GM23338 (cell line): ENCODE data around the gene PCSK5. TPM values are rescaled to one million over a fixed set of nuclear protein-coding genes. Genes with fewer than 3 reads are reported as not detected.

ENCODE experiments used
- ATAC-seq: fragments of 200-7000 bp; cut with Tn5 transposase; 3 replicates; pipeline ENCODE4 v1.9.1; 2020
- DNase-seq: peaks from one replicate; pipeline ENCODE4 v3.0.0-alpha.2; 2015; ENCODE audit warnings: low spot score
- H2AFZ ChIP-seq: fragments of 200-600 bp; sonication (generic); 2 replicates; pipeline ENCODE4 v1.8.0; 2016; ENCODE audit warnings: antibody characterized with exemption, mild to moderate bottlenecking, moderate library complexity
- H3F3A ChIP-seq: fragments of 200-600 bp; sonication (generic); replicated peaks from 2 replicates; pipeline ENCODE4 v1.8.0; 2017; ENCODE audit warnings: antibody characterized with exemption, mixed run types, low read depth
- H3K27ac ChIP-seq: fragments of 200-600 bp; sonication (generic); 2 replicates; pipeline ENCODE4 v1.6.1; 2016; ENCODE audit warnings: low read depth
- H3K27me3 ChIP-seq: fragments of 200-600 bp; sonication (generic); 2 replicates; pipeline ENCODE4 v1.8.0; 2016; ENCODE audit warnings: mild to moderate bottlenecking, mixed run types, moderate library complexity; ENCODE audit not compliant: insufficient read depth
- H3K36me3 ChIP-seq: fragments of 200-600 bp; sonication (generic); 2 replicates; pipeline ENCODE4 v1.8.0; 2016; ENCODE audit warnings: mild to moderate bottlenecking; ENCODE audit not compliant: insufficient read depth
- H3K4me1 ChIP-seq: fragments of 200-600 bp; sonication (generic); 2 replicates; pipeline ENCODE4 v1.8.0; 2016; ENCODE audit warnings: mild to moderate bottlenecking, moderate library complexity; ENCODE audit not compliant: insufficient read depth
- H3K4me2 ChIP-seq: fragments of 200-600 bp; sonication (generic); 2 replicates; pipeline ENCODE4 v1.7.1; 2017; ENCODE audit warnings: mixed run types
- H3K4me3 ChIP-seq: fragments of 200-600 bp; sonication (generic); 2 replicates; pipeline ENCODE4 v1.6.1; 2016; ENCODE audit warnings: mixed run types
- H3K79me2 ChIP-seq: fragments of 200-600 bp; sonication (generic); replicated peaks from 2 replicates; pipeline ENCODE4 v1.8.0; 2017; ENCODE audit warnings: mild to moderate bottlenecking; ENCODE audit not compliant: insufficient read depth
- H3K9me2 ChIP-seq: fragments of 200-600 bp; sonication (generic); 2 replicates; pipeline ENCODE4 v1.8.0; 2017; ENCODE audit not compliant: insufficient read depth
- H4K20me1 ChIP-seq: fragments of 200-600 bp; sonication (generic); replicated peaks from 2 replicates; pipeline ENCODE4 v1.8.0; 2017; ENCODE audit warnings: mild to moderate bottlenecking; ENCODE audit not compliant: insufficient read depth
- H3K27ac Mint-ChIP-seq: 2 replicates; pipeline ENCODE4 v1.8.0; 2020; ENCODE audit warnings: inconsistent platforms, mild to moderate bottlenecking, moderate library complexity, mixed read lengths
- H3K27me3 Mint-ChIP-seq: 3 replicates; pipeline ENCODE4 v1.8.0; 2022; ENCODE audit warnings: low read depth, mild to moderate bottlenecking, moderate library complexity, mixed read lengths, inconsistent platforms; ENCODE audit not compliant: insufficient read depth, poor library complexity
- H3K36me3 Mint-ChIP-seq: 3 replicates; pipeline ENCODE4 v1.8.0; 2021; ENCODE audit warnings: low read depth, mild to moderate bottlenecking, inconsistent platforms, moderate library complexity, mixed read lengths
- H3K4me1 Mint-ChIP-seq: 3 replicates; pipeline ENCODE4 v1.8.0; 2020; ENCODE audit warnings: mild to moderate bottlenecking, inconsistent platforms, mixed read lengths
- H3K4me3 Mint-ChIP-seq: 3 replicates; pipeline ENCODE4 v1.8.0; 2021; ENCODE audit warnings: moderate library complexity, mild to moderate bottlenecking, inconsistent platforms, mixed read lengths
- H3K9me3 Mint-ChIP-seq: 3 replicates; pipeline ENCODE4 v1.8.0; 2020; ENCODE audit warnings: moderate library complexity, mild to moderate bottlenecking, inconsistent platforms, mixed read lengths
- CREB1 ChIP-seq: fragments of 250-450 bp; sonication (Bioruptor Pico); IDR thresholded peaks from 2 replicates; pipeline ENCODE4 v1.5.0; 2020; ENCODE audit warnings: low read depth, mild to moderate bottlenecking, moderate library complexity
- CTCF ChIP-seq, 2 experiments: fragments of 200-600 bp in 1 of 2; sonication (generic) in 1 of 2; conservative IDR thresholded peaks; 2 replicates each; pipeline versions ENCODE4 v1.5.1 to v1.6.1; 2016 to 2017; ENCODE audit warnings: antibody characterized with exemption in 2 of 2, low read depth in 2 of 2, mild to moderate bottlenecking in 2 of 2, moderate library complexity in 1 of 2
- EZH2 ChIP-seq: fragments of 200-600 bp; sonication (generic); IDR thresholded peaks from one replicate; pipeline ENCODE4 v1.8.0; 2017; ENCODE audit warnings: antibody characterized with exemption, mild to moderate bottlenecking, low read depth; ENCODE audit not compliant: unreplicated experiment
- EZH2phosphoT487 ChIP-seq: fragments of 200-600 bp; sonication (generic); IDR thresholded peaks from one replicate; pipeline ENCODE4 v1.8.1; 2018; ENCODE audit warnings: antibody characterized with exemption; ENCODE audit not compliant: unreplicated experiment
- JUNB ChIP-seq: IDR thresholded peaks from one replicate; pipeline ENCODE4 v1.6.1; 2016; ENCODE audit warnings: antibody characterized with exemption; ENCODE audit not compliant: unreplicated experiment
- NANOG ChIP-seq: IDR thresholded peaks from 2 replicates; pipeline ENCODE4 v1.6.1; 2016; ENCODE audit warnings: antibody characterized with exemption, borderline replicate concordance
- POLR2AphosphoS5 ChIP-seq: IDR thresholded peaks from 2 replicates; pipeline ENCODE4 v1.6.1; 2016; ENCODE audit warnings: antibody characterized with exemption, low read depth
- REST ChIP-seq: IDR thresholded peaks from one replicate; pipeline ENCODE4 v1.6.1; 2018; ENCODE audit warnings: antibody characterized with exemption; ENCODE audit not compliant: unreplicated experiment
- STAT1 ChIP-seq: IDR thresholded peaks from one replicate; pipeline ENCODE4 v1.6.1; 2016; ENCODE audit warnings: antibody characterized with exemption; ENCODE audit not compliant: unreplicated experiment
- ZNF114 ChIP-seq: fragments of 250-450 bp; sonication (Bioruptor Pico); IDR thresholded peaks from 2 replicates; pipeline ENCODE4 v1.5.0; 2020; ENCODE audit warnings: mild to moderate bottlenecking, moderate library complexity
- ZNF331 ChIP-seq: fragments of 250-450 bp; sonication (Bioruptor Pico); IDR thresholded peaks from 2 replicates; pipeline ENCODE4 v1.5.0; 2020; ENCODE audit warnings: low read depth, mild to moderate bottlenecking, moderate library complexity
- polyA plus RNA-seq: library from polyadenylated mRNA; unstranded; fragments of >200 nt; fragmentation: Nextera tagmentation; extraction: Ambion mirVana; gene quantifications from 2 replicates; pipeline ENCODE4 v1.2.1, GENCODE V29; 2016
- total RNA-seq: library from RNA; depleted of rRNA; stranded (reverse); fragments of >200 nt; shearing (Covaris generic); gene quantifications from 2 replicates; pipeline ENCODE4 v1.2.3, GENCODE V29; 2014
- TF ChIP-seq, protein P1 (sequence below): IDR thresholded peaks from 2 replicates; pipeline ENCODE4 v1.6.1; 2016; ENCODE audit warnings: antibody characterized with exemption
- TF ChIP-seq, protein P2 (sequence below): fragments of 250-450 bp; sonication (Bioruptor Pico); IDR thresholded peaks from 2 replicates; pipeline ENCODE4 v1.5.0; 2020; ENCODE audit warnings: mild to moderate bottlenecking, moderate library complexity

The PCSK5 gene
- total and polyA plus RNA-seq, 2 experiments from 2014 or later: 12.3 to 34.8 TPM

DNA sequence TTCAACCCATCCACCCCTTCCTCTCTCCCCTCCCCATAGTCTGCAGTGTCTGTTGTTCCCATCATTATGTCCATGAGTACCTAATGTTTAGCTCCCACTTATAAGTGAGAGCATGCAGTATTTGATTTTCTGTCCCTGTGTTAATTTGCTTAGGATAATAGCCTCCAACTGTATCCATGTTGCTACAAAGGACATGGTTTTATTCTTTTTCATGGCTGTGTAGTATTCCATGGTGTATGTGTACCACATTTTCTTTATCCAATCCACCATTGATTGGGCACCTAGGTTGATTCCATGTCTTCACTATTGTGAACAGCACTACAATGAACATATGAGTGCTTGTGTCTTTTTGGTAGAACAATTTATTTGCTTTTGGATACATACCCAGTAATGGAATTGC lies 187.1 kb downstream of the PCSK5 start:
- Histone ChIP-seq H3K36me3 (peaks cover 12% of the 10 kb centered on the region; the same call in 1 of the 2 replicates), H3K27ac (no peak overlapping the region), H3K4me2 (no peak overlapping the region), H3K4me3 (no peak overlapping the region), H3K27me3 (no peaks in the 10 kb centered on the region), H3K9me2 (no peaks in the 10 kb centered on the region), H3F3A (no peaks in the 10 kb centered on the region), H4K20me1 (0 out of 2 replicates have a peak, but pooled peaks cover 5% of the 10 kb centered on the region), H2AFZ (no peak overlapping the region), H3K4me1 (no peaks in the 10 kb centered on the region), H3K79me2 (no peaks in the 10 kb centered on the region; the same call in 1 of the 2 replicates)
- no peak overlapping the region for H3K4me3 Mint-ChIP-seq
- peaks cover 25% of the 10 kb centered on the region for H3K36me3 Mint-ChIP-seq
- ATAC-seq: no peak
- H3K27me3 Mint-ChIP-seq: no peaks in the 10 kb centered on the region
- no peak overlapping the region for H3K27ac Mint-ChIP-seq
- DNase-seq: no peak
- no peaks in the 10 kb centered on the region for H3K4me1 Mint-ChIP-seq
- peaks cover 6% of the 10 kb centered on the region; the same call in 1 of the 3 replicates for H3K9me3 Mint-ChIP-seq
- TF ChIP-seq, protein P1, sequence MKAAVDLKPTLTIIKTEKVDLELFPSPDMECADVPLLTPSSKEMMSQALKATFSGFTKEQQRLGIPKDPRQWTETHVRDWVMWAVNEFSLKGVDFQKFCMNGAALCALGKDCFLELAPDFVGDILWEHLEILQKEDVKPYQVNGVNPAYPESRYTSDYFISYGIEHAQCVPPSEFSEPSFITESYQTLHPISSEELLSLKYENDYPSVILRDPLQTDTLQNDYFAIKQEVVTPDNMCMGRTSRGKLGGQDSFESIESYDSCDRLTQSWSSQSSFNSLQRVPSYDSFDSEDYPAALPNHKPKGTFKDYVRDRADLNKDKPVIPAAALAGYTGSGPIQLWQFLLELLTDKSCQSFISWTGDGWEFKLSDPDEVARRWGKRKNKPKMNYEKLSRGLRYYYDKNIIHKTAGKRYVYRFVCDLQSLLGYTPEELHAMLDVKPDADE: no peak
- TF ChIP-seq, protein P2, sequence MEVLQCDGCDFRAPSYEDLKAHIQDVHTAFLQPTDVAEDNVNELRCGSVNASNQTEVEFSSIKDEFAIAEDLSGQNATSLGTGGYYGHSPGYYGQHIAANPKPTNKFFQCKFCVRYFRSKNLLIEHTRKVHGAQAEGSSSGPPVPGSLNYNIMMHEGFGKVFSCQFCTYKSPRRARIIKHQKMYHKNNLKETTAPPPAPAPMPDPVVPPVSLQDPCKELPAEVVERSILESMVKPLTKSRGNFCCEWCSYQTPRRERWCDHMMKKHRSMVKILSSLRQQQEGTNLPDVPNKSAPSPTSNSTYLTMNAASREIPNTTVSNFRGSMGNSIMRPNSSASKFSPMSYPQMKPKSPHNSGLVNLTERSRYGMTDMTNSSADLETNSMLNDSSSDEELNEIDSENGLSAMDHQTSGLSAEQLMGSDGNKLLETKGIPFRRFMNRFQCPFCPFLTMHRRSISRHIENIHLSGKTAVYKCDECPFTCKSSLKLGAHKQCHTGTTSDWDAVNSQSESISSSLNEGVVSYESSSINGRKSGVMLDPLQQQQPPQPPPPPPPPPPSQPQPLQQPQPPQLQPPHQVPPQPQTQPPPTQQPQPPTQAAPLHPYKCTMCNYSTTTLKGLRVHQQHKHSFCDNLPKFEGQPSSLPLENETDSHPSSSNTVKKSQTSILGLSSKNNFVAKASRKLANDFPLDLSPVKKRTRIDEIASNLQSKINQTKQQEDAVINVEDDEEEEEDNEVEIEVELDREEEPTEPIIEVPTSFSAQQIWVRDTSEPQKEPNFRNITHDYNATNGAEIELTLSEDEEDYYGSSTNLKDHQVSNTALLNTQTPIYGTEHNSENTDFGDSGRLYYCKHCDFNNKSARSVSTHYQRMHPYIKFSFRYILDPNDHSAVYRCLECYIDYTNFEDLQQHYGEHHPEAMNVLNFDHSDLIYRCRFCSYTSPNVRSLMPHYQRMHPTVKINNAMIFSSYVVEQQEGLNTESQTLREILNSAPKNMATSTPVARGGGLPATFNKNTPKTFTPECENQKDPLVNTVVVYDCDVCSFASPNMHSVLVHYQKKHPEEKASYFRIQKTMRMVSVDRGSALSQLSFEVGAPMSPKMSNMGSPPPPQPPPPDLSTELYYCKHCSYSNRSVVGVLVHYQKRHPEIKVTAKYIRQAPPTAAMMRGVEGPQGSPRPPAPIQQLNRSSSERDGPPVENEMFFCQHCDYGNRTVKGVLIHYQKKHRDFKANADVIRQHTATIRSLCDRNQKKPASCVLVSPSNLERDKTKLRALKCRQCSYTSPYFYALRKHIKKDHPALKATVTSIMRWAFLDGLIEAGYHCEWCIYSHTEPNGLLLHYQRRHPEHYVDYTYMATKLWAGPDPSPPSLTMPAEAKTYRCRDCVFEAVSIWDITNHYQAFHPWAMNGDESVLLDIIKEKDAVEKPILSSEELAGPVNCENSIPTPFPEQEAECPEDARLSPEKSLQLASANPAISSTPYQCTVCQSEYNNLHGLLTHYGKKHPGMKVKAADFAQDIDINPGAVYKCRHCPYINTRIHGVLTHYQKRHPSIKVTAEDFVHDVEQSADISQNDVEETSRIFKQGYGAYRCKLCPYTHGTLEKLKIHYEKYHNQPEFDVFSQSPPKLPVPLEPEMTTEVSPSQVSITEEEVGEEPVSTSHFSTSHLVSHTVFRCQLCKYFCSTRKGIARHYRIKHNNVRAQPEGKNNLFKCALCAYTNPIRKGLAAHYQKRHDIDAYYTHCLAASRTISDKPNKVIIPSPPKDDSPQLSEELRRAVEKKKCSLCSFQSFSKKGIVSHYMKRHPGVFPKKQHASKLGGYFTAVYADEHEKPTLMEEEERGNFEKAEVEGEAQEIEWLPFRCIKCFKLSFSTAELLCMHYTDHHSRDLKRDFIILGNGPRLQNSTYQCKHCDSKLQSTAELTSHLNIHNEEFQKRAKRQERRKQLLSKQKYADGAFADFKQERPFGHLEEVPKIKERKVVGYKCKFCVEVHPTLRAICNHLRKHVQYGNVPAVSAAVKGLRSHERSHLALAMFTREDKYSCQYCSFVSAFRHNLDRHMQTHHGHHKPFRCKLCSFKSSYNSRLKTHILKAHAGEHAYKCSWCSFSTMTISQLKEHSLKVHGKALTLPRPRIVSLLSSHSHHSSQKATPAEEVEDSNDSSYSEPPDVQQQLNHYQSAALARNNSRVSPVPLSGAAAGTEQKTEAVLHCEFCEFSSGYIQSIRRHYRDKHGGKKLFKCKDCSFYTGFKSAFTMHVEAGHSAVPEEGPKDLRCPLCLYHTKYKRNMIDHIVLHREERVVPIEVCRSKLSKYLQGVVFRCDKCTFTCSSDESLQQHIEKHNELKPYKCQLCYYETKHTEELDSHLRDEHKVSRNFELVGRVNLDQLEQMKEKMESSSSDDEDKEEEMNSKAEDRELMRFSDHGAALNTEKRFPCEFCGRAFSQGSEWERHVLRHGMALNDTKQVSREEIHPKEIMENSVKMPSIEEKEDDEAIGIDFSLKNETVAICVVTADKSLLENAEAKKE (CRISPR knock-in tag): no peak
- no peak for TF ChIP-seq STAT1
- no peak for TF ChIP-seq REST
- no peak for TF ChIP-seq CREB1 (CRISPR knock-in tag)
- TF ChIP-seq NANOG: no peak
- TF ChIP-seq ZNF331 (CRISPR knock-in tag): no peak
- no peak for TF ChIP-seq EZH2
- TF ChIP-seq JUNB: no peak
- no peak for TF ChIP-seq POLR2AphosphoS5
- TF ChIP-seq CTCF (conservative IDR thresholded peaks at IDR 0.05; ENCODE audit: low read depth in 2 of 2): no peak
- no peak for TF ChIP-seq ZNF114 (CRISPR knock-in tag)
- no peak for TF ChIP-seq EZH2phosphoT487
